GM23338 (cell line): ENCODE measurements around the gene MEGF9.

ENCODE experiments used
- CREB1 ChIP-seq: fragments of 250-450 bp; sonication (Bioruptor Pico); IDR thresholded peaks from 2 replicates; pipeline ENCODE4 v1.5.0; 2020; ENCODE audit warnings: low read depth, mild to moderate bottlenecking, moderate library complexity
- CTCF ChIP-seq, 2 experiments: fragments of 200-600 bp in 1 of 2; sonication (generic) in 1 of 2; conservative IDR thresholded peaks; 2 replicates each; pipeline versions ENCODE4 v1.5.1 to v1.6.1; 2016 to 2017; ENCODE audit warnings: antibody characterized with exemption in 2 of 2, low read depth in 2 of 2, mild to moderate bottlenecking in 2 of 2, moderate library complexity in 1 of 2
- ETS1 ChIP-seq: IDR thresholded peaks from 2 replicates; pipeline ENCODE4 v1.6.1; 2016; ENCODE audit warnings: antibody characterized with exemption
- EZH2 ChIP-seq: fragments of 200-600 bp; sonication (generic); IDR thresholded peaks from one replicate; pipeline ENCODE4 v1.8.0; 2017; ENCODE audit warnings: antibody characterized with exemption, mild to moderate bottlenecking, low read depth; ENCODE audit not compliant: unreplicated experiment
- EZH2phosphoT487 ChIP-seq: fragments of 200-600 bp; sonication (generic); IDR thresholded peaks from one replicate; pipeline ENCODE4 v1.8.1; 2018; ENCODE audit warnings: antibody characterized with exemption; ENCODE audit not compliant: unreplicated experiment
- JUNB ChIP-seq: IDR thresholded peaks from one replicate; pipeline ENCODE4 v1.6.1; 2016; ENCODE audit warnings: antibody characterized with exemption; ENCODE audit not compliant: unreplicated experiment
- NANOG ChIP-seq: IDR thresholded peaks from 2 replicates; pipeline ENCODE4 v1.6.1; 2016; ENCODE audit warnings: antibody characterized with exemption, borderline replicate concordance
- POLR2AphosphoS5 ChIP-seq: IDR thresholded peaks from 2 replicates; pipeline ENCODE4 v1.6.1; 2016; ENCODE audit warnings: antibody characterized with exemption, low read depth
- REST ChIP-seq: IDR thresholded peaks from one replicate; pipeline ENCODE4 v1.6.1; 2018; ENCODE audit warnings: antibody characterized with exemption; ENCODE audit not compliant: unreplicated experiment
- STAT1 ChIP-seq: IDR thresholded peaks from one replicate; pipeline ENCODE4 v1.6.1; 2016; ENCODE audit warnings: antibody characterized with exemption; ENCODE audit not compliant: unreplicated experiment
- ZNF114 ChIP-seq: fragments of 250-450 bp; sonication (Bioruptor Pico); IDR thresholded peaks from 2 replicates; pipeline ENCODE4 v1.5.0; 2020; ENCODE audit warnings: mild to moderate bottlenecking, moderate library complexity
- ZNF331 ChIP-seq: fragments of 250-450 bp; sonication (Bioruptor Pico); IDR thresholded peaks from 2 replicates; pipeline ENCODE4 v1.5.0; 2020; ENCODE audit warnings: low read depth, mild to moderate bottlenecking, moderate library complexity
- ZNF462 ChIP-seq: fragments of 250-450 bp; sonication (Bioruptor Pico); IDR thresholded peaks from 2 replicates; pipeline ENCODE4 v1.5.0; 2020; ENCODE audit warnings: mild to moderate bottlenecking, moderate library complexity

- TF ChIP-seq POLR2AphosphoS5 (no peak), CTCF (conservative IDR thresholded peaks at IDR 0.05; ENCODE audit: low read depth in 2 of 2) (no peak), EZH2 (no peak), NANOG (no peak), JUNB (no peak), REST (no peak), ETS1 (no peak), CREB1 (CRISPR knock-in tag) (no peak), ZNF114 (CRISPR knock-in tag) (no peak), EZH2phosphoT487 (no peak), STAT1 (no peak), ZNF331 (CRISPR knock-in tag) (no peak), ZNF462 (CRISPR knock-in tag) (no peak)
Measured at GRCh38 chr9:120659209-120659608, 55.1 kb downstream of the MEGF9 start.
